ENCODE data around the gene SETD7. TPM values are rescaled to one million over a fixed set of nuclear protein-coding genes. Genes with fewer than 3 reads are reported as not detected.

SETD7 gene
- total RNA-seq, 4 donors from 2014 or later = 9.3 to 37.1 (median 16.0) TPM

- H3K27ac ChIP-seq = no peak overlapping the region
- H3K27me3 ChIP-seq = no peaks in the 10 kb centered on the region
- H3K9me3 ChIP-seq = no peaks in the 10 kb centered on the region
- H3K4me3 ChIP-seq = no peak overlapping the region
- no peak for DNase-seq
- H3K36me3 ChIP-seq = no peaks in the 10 kb centered on the region
- H3K4me1 ChIP-seq = no peaks in the 10 kb centered on the region
- TF ChIP-seq, protein P1, sequence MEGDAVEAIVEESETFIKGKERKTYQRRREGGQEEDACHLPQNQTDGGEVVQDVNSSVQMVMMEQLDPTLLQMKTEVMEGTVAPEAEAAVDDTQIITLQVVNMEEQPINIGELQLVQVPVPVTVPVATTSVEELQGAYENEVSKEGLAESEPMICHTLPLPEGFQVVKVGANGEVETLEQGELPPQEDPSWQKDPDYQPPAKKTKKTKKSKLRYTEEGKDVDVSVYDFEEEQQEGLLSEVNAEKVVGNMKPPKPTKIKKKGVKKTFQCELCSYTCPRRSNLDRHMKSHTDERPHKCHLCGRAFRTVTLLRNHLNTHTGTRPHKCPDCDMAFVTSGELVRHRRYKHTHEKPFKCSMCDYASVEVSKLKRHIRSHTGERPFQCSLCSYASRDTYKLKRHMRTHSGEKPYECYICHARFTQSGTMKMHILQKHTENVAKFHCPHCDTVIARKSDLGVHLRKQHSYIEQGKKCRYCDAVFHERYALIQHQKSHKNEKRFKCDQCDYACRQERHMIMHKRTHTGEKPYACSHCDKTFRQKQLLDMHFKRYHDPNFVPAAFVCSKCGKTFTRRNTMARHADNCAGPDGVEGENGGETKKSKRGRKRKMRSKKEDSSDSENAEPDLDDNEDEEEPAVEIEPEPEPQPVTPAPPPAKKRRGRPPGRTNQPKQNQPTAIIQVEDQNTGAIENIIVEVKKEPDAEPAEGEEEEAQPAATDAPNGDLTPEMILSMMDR (IDR thresholded peaks at IDR 0.05) = no peak
- no peak for TF ChIP-seq POLR2A (IDR thresholded peaks at IDR 0.05)
These were observed 62.8 kb downstream of the SETD7 start for GRCh38 chr4:139493176-139493575.

DNA sequence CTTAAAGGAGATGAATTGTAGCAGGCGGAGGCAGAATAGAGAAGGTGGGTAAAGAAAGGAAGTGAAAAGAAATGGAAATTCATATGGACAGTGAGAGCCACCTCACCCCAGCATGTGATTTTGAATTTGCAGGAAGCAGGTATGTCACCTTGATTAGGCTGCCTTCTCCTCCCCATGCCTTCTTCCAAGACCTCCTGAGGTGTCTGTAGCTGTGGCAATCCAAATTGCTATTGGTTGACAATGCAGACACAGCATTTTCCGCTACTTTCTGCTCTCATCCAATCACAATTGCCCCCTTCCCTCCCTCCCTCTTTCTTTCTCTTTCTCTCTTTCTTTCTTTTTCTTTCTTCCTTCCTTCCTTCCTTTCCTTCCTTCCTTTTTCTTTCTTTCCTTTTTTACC is 63.6 kb downstream of the SETD7 start:
- Histone ChIP-seq H3K27me3 (no peaks in the 10 kb centered on the region), H3K36me3 (no peaks in the 10 kb centered on the region), H3K4me3 (no peak overlapping the region), H3K9me3 (no peaks in the 10 kb centered on the region), H3K4me1 (no peaks in the 10 kb centered on the region), H3K27ac (no peak overlapping the region)
- DNase-seq = no peak
- no peak for TF ChIP-seq POLR2A (IDR thresholded peaks at IDR 0.05)
- TF ChIP-seq, protein P1 (IDR thresholded peaks at IDR 0.05) = no peak

- H3K27me3 ChIP-seq = no peaks in the 10 kb centered on the region
- H3K27ac ChIP-seq = no peak overlapping the region
- DNase-seq = no peak
- H3K4me3 ChIP-seq = no peak overlapping the region
- no peaks in the 10 kb centered on the region for H3K36me3 ChIP-seq
- TF ChIP-seq, protein P1 (IDR thresholded peaks at IDR 0.05) = no peak
- no peak for TF ChIP-seq POLR2A (IDR thresholded peaks at IDR 0.05)
- no peaks in the 10 kb centered on the region for H3K4me1 ChIP-seq
- no peaks in the 10 kb centered on the region for H3K9me3 ChIP-seq
These were observed 66.4 kb downstream of the SETD7 start for GRCh38 chr4:139489638-139490037.

DNA sequence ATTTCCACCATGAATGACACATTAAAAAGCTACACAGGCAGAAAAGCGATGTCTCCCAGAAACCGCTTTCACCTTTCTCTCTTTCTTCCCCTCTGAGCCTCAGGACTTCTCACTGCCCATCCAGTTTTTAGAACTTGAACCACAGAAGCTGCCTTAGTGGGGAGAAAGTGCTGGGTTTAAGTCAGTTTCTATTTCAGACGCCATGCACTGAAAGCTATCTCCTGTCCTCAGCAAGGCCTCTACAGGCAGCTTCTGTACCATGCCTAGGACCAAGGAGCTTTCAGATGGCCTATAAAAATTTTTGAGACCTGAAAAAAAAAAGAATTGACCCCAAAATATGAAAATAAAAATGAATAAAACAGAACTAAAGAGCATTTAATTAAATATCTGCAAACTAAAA is 67.6 kb downstream of the SETD7 start:
- Histone ChIP-seq H3K4me1 (no peaks in the 10 kb centered on the region), H3K27ac (no peak overlapping the region), H3K9me3 (no peaks in the 10 kb centered on the region), H3K27me3 (no peaks in the 10 kb centered on the region), H3K4me3 (no peak overlapping the region), H3K36me3 (no peaks in the 10 kb centered on the region)
- TF ChIP-seq POLR2A (IDR thresholded peaks at IDR 0.05) = no peak
- TF ChIP-seq, protein P1 (IDR thresholded peaks at IDR 0.05) = no peak
- DNase-seq = no peak

DNA sequence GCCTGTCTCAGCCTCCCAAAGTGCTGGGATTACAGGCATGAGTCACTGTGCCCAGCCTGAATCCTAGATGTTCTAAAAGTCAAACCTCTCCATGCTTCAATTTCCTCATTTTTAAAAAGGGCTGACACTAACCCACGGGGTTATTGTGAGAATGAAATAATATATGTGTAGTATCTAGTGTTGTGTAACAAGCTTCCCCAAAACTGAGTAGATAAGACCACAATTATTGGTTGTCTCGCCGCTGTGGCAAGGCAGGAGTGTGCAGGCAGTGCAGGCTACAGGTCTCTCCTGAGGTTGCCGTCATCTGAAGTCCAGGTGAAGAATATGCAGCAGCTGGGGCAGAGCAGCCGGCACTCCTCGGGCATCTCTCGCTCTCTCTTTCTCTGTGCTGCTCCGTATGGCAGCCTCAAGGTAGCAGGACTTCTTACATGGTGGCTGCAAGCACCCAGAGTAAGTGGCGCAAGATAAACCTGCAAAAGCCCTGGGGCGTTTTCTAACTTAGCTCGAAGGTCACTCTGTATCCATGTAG is 71.2 kb downstream of the SETD7 start:
- Histone ChIP-seq H3K27ac (no peak overlapping the region), H3K4me3 (no peak overlapping the region), H3K27me3 (no peaks in the 10 kb centered on the region), H3K9me3 (no peaks in the 10 kb centered on the region), H3K36me3 (no peaks in the 10 kb centered on the region), H3K4me1 (no peaks in the 10 kb centered on the region)
- TF ChIP-seq POLR2A (IDR thresholded peaks at IDR 0.05) = no peak
- TF ChIP-seq, protein P1 (IDR thresholded peaks at IDR 0.05) = no peak
- DNase-seq = no peak

DNA sequence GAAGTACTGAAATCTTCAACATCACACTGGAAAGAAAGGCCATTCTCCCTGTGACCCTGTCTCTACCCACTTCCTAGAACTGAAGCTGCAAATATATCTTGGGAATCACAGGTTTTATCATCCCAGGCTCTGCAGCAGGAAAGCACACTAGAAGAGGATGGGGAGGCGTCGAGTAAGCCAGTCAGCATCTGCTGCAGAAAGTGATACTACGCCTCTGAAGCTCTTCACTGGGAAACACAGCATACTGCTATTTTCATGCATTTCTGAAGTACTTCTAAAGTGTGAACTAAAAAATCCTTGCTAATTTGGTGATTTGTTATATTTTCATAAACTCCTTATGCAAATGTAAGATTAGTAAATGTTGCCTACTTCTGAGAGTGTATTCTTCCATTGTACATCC is 73.0 kb downstream of the SETD7 start:
- Histone ChIP-seq H3K27ac (no peak overlapping the region), H3K9me3 (no peaks in the 10 kb centered on the region), H3K27me3 (no peaks in the 10 kb centered on the region), H3K36me3 (no peaks in the 10 kb centered on the region), H3K4me1 (no peaks in the 10 kb centered on the region), H3K4me3 (no peak overlapping the region)
- DNase-seq = no peak
- TF ChIP-seq, protein P1 (IDR thresholded peaks at IDR 0.05) = no peak
- no peak for TF ChIP-seq POLR2A (IDR thresholded peaks at IDR 0.05)

All from Peyer's patch (tissue), 4 donors.